Fibroblast of gingiva (primary cell): ENCODE measurements around the gene KRTAP12-1.
"Not testable (repeated sequence)": the region's sequence is repeated elsewhere in the genome, so short reads cannot be mapped to it uniquely, and the experiment has no call there.

Experiments
- DNase-seq: peaks from one replicate; pipeline ENCODE4 v3.0.0-alpha.2; 2011; ENCODE audit warnings: low read depth

KRTAP12-1 gene

GRCh38 chr21:44644878-44645277, 37.1 kb downstream of the KRTAP12-1 start:
- no peak for DNase-seq

GRCh38 chr21:44643741-44644310, 38.1 kb downstream of the KRTAP12-1 start:
- DNase-seq = no peak

- DNase-seq = no peak
These were observed 41.2 kb downstream of the KRTAP12-1 start for GRCh38 chr21:44640761-44641160.

- DNase-seq = no peak
These were observed 42.7 kb downstream of the KRTAP12-1 start for GRCh38 chr21:44639331-44639655.

GRCh38 chr21:44638506-44639330, 43.2 kb downstream of the KRTAP12-1 start:
- DNase-seq = not testable (repeated sequence)

- not testable (repeated sequence) for DNase-seq
These were observed 44.1 kb downstream of the KRTAP12-1 start for GRCh38 chr21:44637851-44638348.

GRCh38 chr21:44637018-44637850, 44.7 kb downstream of the KRTAP12-1 start, which contains the start of gene KRTAP10-10:
TSS of gene KRTAP10-10 (plus strand) at chr21:44637356. CDS start at chr21:44637418, 62 bp downstream.
- no peak for DNase-seq

- DNase-seq = no peak
These were observed 45.5 kb downstream of the KRTAP12-1 start for GRCh38 chr21:44636209-44637017.

- no peak for DNase-seq
These were observed 49.9 kb downstream of the KRTAP12-1 start for GRCh38 chr21:44632067-44632466.
